Ishikawa (cell line): Measurements from ENCODE around the gene CYFIP2.

Experiments
- CEBPB ChIP-seq: IDR thresholded peaks from 2 replicates; pipeline ENCODE4 v1.6.1; 2012
- CREB1 ChIP-seq: IDR thresholded peaks from 2 replicates; pipeline ENCODE4 v1.6.1; 2012; ENCODE audit warnings: low read depth
- EGR1 ChIP-seq: IDR thresholded peaks from 2 replicates; pipeline ENCODE4 v1.6.1; 2012
- EP300 ChIP-seq: IDR thresholded peaks from 2 replicates; pipeline ENCODE4 v1.6.1; 2012; ENCODE audit warnings: borderline replicate concordance
- FOXM1 ChIP-seq: IDR thresholded peaks from 2 replicates; pipeline ENCODE4 v1.6.1; 2012; ENCODE audit warnings: low read depth, borderline replicate concordance
- MAX ChIP-seq: IDR thresholded peaks from 2 replicates; pipeline ENCODE4 v1.6.1; 2012
- NFIC ChIP-seq: IDR thresholded peaks from 2 replicates; pipeline ENCODE4 v1.6.1; 2012
- RAD21 ChIP-seq: IDR thresholded peaks from 2 replicates; pipeline ENCODE4 v1.6.1; 2012; ENCODE audit warnings: low read depth
- REST ChIP-seq: IDR thresholded peaks from 2 replicates; pipeline ENCODE4 v1.6.1; 2012; ENCODE audit warnings: low read depth, mild to moderate bottlenecking
- TAF1 ChIP-seq: IDR thresholded peaks from 2 replicates; pipeline ENCODE4 v1.6.1; 2012; ENCODE audit warnings: low read depth, mild to moderate bottlenecking
- TCF12 ChIP-seq: IDR thresholded peaks from 2 replicates; pipeline ENCODE4 v1.6.1; 2012; ENCODE audit warnings: low read depth
- TEAD4 ChIP-seq: IDR thresholded peaks from 2 replicates; pipeline ENCODE4 v1.6.1; 2012
- USF1 ChIP-seq: IDR thresholded peaks from 2 replicates; pipeline ENCODE4 v1.6.1; 2012
- YY1 ChIP-seq: IDR thresholded peaks from 2 replicates; pipeline ENCODE4 v1.6.1; 2012; ENCODE audit warnings: low read depth
- ZBTB7A ChIP-seq: IDR thresholded peaks from 2 replicates; pipeline ENCODE4 v1.6.1; 2012; ENCODE audit warnings: low read depth

CYFIP2 gene

GRCh38 chr5:157279605-157280239 lies 13.8 kb downstream of the CYFIP2 start:
- TF ChIP-seq CEBPB (peak; percentile 78), TAF1 (no peak)

- TF ChIP-seq CEBPB (no peak), YY1 (no peak), EGR1 (no peak), CREB1 (no peak), ZBTB7A (no peak)
These were observed 15.0 kb downstream of the CYFIP2 start for GRCh38 chr5:157280927-157281326.

- TF ChIP-seq MAX, result no peak
- TF ChIP-seq RAD21, result no peak
- no peak for TF ChIP-seq EGR1
- TF ChIP-seq TEAD4, result no peak
- no peak for TF ChIP-seq YY1
- TF ChIP-seq ZBTB7A, result no peak
- no peak for TF ChIP-seq USF1
These were observed 16.2 kb downstream of the CYFIP2 start for GRCh38 chr5:157282150-157282549.

GRCh38 chr5:157283434-157283833 lies 17.5 kb downstream of the CYFIP2 start:
- no peak for TF ChIP-seq FOXM1
- no peak for TF ChIP-seq RAD21
- TF ChIP-seq YY1, result no peak
- TF ChIP-seq MAX, result no peak
- TF ChIP-seq TEAD4, result no peak
- no peak for TF ChIP-seq CEBPB
- TF ChIP-seq TCF12, result no peak
- TF ChIP-seq CREB1, result no peak
- TF ChIP-seq ZBTB7A, result no peak
- no peak for TF ChIP-seq TAF1

- no peak for TF ChIP-seq RAD21
- TF ChIP-seq EGR1, result no peak
- TF ChIP-seq TAF1, result no peak
- no peak for TF ChIP-seq REST
- TF ChIP-seq MAX, result no peak
- no peak for TF ChIP-seq USF1
- no peak for TF ChIP-seq TCF12
- no peak for TF ChIP-seq CREB1
- no peak for TF ChIP-seq EP300
- TF ChIP-seq TEAD4, result no peak
- TF ChIP-seq YY1, result no peak
- no peak for TF ChIP-seq NFIC
- no peak for TF ChIP-seq CEBPB
- no peak for TF ChIP-seq FOXM1
These were observed 18.7 kb downstream of the CYFIP2 start for GRCh38 chr5:157284458-157285212.

- TF ChIP-seq EGR1, result no peak
These were observed 19.6 kb downstream of the CYFIP2 start for GRCh38 chr5:157285310-157286035.

GRCh38 chr5:157286761-157287211 lies 20.9 kb downstream of the CYFIP2 start:
- no peak for TF ChIP-seq TEAD4
- no peak for TF ChIP-seq TAF1
- no peak for TF ChIP-seq USF1
- TF ChIP-seq ZBTB7A, result no peak
- TF ChIP-seq REST, result no peak
- no peak for TF ChIP-seq CREB1
